Stimulated activated CD8-positive, alpha-beta memory T cell treated with anti-CD3 and anti-CD28 coated beads, Interleukin-2, amount 100 ng/mL, for 1 hour (primary cell): ENCODE results near the gene USP31.
"Not testable (repeated sequence)": the region's sequence is repeated elsewhere in the genome, so short reads cannot be mapped to it uniquely, and the experiment has no call there.

Experiments
- DNase-seq, 2 donors: peaks; one replicate each; pipeline ENCODE4 v3.0.0-alpha.2; 2020; ENCODE audit warnings: low read depth in 2 of 2

USP31 gene

GRCh38 chr16:23156110-23156509, 6.9 kb upstream of the USP31 start:
- no peak for DNase-seq

DNA sequence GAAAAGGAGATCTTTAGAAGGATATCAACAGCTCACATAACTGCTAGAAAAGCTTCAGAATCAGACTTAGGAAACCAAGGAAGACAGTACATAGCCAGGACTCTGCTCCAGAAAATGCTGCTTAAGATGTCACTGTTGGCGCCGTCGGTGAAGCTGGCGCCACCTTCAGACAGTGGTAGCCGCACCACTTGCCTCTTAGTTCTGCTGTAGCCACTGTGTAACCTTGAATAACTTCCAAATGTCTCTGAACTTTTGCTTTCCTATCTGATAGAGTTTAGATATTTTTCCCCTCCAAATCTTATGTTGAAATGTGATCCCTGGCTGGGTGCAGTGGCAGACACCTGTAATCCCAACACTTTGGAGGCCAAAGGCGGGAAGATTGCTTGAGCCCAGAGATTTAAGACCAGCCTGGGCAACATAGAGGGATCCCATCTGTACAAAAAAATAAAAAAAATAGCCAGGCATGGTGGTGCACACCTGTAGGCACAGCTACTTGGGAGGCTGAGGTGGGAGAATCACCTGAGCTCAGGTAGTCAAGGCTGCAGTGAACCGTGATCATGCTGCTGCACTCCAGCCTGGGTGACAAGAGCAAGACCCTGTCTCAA, 6.3 kb upstream of the USP31 start:
- DNase-seq, result no peak

DNA sequence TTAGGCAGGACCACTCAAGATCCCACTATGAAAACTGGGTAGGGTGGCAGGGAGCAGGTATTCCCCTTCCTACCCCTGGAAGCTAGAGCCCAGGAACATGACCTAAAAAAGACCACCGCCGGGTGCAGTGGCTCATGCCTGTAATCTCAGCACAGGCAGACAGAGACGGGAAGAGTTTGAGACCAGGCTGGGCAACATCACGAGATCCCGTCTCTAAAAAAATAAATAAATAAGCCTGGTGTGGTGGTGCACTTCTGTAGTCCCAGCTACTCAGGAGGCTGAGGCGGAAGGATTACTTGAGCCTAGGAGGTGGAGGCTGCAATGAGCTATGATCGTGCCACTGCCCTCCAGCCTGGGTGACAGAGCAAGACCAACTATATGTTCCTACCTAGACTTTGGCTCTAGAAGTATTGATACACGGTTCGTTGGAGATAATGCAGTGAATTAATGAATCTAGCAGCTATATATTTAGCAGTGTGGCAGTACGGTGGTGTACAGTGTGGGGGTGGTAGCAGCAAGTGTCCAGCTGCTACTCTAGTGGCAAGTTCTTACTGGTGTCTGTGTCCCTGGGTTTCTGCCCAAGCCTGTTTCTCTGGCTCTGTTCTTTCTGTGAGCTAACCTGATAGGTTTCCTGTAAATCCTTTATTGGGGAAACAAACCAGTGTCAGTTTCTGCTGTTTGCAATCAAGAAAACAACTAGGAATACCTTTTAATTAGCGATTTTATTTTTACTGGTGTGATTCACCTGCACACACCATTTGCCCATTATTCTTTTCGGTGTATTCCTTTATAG, 3.3 kb upstream of the USP31 start:
- no peak for DNase-seq

- no peak for DNase-seq
Measured at GRCh38 chr16:23149993-23150364, 727 bp upstream of the USP31 start.

- DNase-seq, result no peak
Measured at GRCh38 chr16:23148513-23149266, 562 bp downstream of the USP31 start.

DNA sequence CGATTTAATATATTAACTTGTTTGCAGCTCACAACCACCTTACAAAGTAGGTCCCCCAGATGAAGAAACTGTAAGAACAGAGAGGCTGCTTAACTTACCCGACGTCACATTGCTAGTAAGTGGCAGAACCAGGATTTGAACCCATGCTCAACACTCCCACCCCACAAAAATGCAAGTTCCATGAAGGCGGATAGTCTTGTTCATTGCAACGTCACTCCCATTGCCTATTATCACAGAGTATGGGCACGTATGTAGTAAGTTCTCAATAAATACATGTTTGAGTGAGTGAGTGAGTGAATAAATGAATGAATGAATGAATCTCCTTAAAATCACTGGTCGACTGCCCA, 1.1 kb downstream of the USP31 start:
- DNase-seq, result no peak

- DNase-seq, result no peak
Measured at GRCh38 chr16:23147666-23148065, 1.6 kb downstream of the USP31 start.

DNA sequence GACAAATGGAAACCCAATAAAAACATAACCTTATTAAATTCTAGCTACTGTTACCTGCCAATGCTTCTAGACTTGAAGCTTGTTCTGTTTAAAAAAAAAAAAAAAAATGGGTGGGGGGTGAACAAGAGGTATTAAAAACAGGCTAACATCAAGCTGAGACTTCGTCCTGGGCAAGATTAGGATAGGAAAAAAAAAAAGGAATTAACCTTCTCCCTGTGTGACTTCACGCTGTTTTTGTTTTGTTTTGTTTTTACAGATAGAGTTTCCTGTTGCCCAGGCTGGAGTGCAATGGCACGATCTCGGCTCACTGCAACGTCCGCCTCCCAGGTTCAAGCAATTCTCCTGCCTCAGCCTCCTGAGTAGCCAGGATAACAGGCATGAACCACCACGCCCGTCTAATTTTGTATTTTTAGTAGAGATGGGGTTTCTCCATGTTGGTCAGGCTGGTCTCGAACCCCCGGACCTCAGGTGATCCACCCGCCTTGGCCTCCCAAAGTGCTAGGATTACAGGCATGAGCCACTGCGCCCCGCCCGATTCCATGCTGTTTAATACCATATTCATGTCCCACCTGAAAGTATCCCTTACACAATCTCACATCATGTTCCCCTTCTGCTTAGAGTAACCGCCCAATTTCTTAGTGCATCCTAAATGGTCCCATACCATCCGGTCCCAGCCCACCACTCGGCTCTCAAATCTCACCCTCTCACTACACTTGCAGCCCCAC, 2.2 kb downstream of the USP31 start:
- DNase-seq, result no peak

DNA sequence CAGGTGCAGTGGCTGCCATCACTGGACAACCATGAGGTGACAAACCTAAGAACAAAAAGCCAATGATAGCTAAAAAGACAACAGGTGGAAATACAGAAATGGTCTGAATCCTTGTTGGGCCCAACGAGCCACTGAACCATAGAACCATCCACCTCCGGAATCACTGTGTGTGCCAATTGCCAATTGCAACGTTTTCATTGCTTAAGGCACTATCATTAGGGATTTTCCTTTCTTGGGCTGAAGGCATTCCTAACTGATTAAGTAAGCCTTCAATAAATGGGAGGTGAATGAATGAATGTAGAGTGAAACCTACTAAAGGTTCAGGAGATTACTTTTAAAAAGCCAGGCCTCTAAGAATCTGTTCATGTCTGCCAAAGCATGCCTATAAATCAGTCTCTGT, 3.6 kb downstream of the USP31 start:
- DNase-seq, result no peak

- no peak for DNase-seq
Measured at GRCh38 chr16:23145186-23145585, 4.1 kb downstream of the USP31 start.

DNA sequence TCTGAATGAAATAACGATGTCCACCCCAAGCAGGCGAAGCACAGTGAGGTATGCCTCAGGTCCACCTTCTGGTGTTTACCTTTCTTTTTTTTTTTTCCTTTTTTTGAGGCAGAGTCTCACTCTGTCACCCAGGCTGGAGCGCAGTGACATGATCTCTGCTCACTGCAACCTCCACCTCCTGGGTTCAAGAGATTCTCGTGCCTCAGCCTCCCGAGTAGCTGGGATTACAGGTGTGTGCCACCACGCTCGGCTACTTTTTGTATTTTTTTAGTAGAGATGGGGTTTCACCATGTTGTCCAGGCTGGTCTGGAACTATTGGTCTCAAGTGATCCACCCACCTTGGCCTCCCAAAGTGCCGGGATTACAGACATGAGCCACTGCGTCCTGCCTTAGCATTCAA, 4.9 kb downstream of the USP31 start:
- not testable (repeated sequence) for DNase-seq

- no peak for DNase-seq
Measured at GRCh38 chr16:23143391-23143790, 5.9 kb downstream of the USP31 start.

GRCh38 chr16:23141959-23142740, 7.1 kb downstream of the USP31 start:
- no peak for DNase-seq

GRCh38 chr16:23141500-23141899, 7.8 kb downstream of the USP31 start:
- DNase-seq, result no peak

- no peak for DNase-seq
Measured at GRCh38 chr16:23141033-23141432, 8.2 kb downstream of the USP31 start.

- no peak for DNase-seq
Measured at GRCh38 chr16:23140107-23140506, 9.1 kb downstream of the USP31 start.

GRCh38 chr16:23137818-23138217, 11.4 kb downstream of the USP31 start:
- DNase-seq, result no peak

GRCh38 chr16:23137256-23137655, 12.0 kb downstream of the USP31 start:
- DNase-seq, result no peak

GRCh38 chr16:23134274-23134673, 15.0 kb downstream of the USP31 start:
- no peak for DNase-seq

DNA sequence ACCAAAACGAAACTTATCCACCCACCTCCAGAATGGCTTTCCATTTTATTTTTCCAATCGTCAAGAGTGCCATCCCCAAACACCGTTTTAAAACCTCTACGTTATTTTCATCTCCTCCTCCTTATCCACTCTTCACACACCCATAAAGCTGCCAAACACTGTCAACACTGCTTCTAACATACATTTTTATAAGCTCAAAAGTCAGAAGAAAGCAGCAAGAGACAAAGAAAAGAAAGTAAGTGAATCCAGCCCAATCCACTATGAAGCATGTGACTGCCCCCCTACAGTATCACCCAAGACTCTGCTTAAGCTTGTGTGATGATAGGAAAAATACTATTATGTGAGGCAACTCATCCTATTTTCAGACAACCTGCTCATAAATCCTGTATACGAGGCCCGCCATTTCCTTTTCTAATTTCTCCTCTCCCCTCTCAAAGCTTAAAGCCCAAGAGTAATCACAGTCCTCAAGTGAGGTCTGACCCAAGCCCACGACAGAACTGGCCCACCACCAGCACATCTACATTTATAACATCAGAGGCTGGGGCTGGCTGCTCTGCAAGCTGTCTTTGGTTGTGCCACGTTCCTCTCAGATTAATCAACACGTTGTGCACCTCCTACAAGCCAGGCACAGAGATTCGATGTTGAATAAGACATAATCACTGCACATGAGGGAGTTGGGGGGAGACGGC, 16.3 kb downstream of the USP31 start:
- DNase-seq, result no peak
